CD4-positive, alpha-beta T cell treated with Interleukin-15 for 4 hours (primary cell): ENCODE measurements around the gene ERN1.

Experiments
- DNase-seq: peaks from one replicate; pipeline ENCODE4 v3.0.0-alpha.2; 2020; ENCODE audit warnings: low spot score

The ERN1 gene

GRCh38 chr17:64109400-64109799 lies 20.5 kb downstream of the ERN1 start:
- DNase-seq, result no peak

- no peak for DNase-seq
These were observed 22.3 kb downstream of the ERN1 start for GRCh38 chr17:64107500-64108236.

GRCh38 chr17:64106918-64107317 lies 23.0 kb downstream of the ERN1 start:
- no peak for DNase-seq

DNA sequence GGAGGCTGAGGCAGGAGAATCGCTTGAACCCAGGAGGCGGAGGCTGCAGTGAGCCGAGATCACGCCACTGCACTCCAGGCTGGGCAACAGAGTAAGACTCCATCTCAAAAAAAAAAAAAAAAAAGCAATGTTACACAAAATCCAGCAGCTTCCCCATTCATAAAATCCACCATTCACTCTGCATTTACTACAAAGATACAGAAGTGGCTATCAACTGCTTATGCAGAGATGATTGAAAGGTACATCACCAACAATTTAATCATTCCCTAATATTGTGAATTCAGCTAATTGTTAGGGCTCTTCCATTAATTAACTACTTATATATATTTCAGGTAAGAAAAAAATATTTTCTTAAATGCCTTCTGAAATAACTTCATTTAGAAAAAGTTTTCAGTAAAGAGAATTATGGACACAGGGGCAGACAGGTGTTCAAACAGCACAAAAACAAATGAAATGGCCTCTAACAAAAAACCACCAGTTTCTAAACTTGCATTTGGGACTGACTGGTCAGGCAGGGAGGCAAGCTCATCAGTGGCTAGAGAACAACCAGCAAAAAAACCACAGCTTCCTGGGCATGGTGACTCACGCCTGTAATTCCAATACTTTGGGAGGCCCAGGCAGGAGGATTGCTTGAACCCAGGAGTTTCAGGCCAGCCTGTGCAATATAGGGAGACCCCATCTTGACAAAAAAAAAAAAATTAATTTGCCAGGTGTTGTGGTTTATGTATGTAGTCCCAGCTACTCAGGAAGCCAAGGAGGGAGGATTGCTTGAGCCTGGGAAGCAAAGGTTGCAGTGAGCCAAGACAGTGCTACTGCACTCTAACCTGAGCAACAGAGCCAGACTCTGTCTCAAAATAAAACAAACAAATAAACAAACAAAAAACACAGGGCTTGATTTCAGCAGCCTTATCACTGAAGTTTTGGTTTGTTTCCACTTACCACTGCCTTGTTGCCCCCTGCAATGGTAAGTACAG lies 26.3 kb downstream of the ERN1 start:
- DNase-seq, result no peak

DNA sequence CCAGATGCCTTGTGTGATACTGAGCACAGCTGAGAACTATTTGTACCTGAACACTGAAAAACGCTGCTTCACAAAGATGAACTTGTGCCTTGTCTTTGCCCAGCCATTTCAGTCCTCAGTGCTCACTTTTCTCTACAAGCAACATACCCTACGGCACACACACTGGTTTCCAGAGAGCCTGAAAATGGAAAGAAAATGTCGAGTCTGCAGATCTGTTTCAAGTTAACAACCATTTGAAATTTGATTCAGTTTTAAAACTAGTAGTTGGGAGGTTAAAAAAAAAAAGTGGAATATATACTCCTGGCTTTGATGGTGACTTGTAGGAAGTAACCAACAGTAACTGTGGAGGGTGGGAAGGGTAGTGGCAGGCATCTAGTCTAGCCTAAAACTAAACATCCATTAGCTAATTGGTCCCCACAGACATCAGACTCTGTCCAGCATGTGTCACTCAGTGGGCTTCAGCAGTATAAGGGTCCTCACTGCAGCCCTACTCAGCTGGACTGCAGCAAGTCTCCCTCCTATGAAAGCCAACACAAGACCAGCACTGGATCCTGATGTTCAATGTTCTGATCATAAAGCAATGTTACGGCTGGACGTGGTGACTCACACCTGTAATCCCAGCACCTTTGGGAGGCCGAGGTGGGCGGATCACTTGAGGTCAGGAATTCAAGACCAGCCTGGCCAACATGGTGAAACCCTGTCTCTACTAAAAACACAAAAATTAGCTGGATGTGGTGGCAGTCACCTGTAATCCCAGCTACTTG lies 27.1 kb downstream of the ERN1 start:
- DNase-seq, result no peak

- DNase-seq, result no peak
These were observed 30.4 kb downstream of the ERN1 start for GRCh38 chr17:64099543-64099942.

DNA sequence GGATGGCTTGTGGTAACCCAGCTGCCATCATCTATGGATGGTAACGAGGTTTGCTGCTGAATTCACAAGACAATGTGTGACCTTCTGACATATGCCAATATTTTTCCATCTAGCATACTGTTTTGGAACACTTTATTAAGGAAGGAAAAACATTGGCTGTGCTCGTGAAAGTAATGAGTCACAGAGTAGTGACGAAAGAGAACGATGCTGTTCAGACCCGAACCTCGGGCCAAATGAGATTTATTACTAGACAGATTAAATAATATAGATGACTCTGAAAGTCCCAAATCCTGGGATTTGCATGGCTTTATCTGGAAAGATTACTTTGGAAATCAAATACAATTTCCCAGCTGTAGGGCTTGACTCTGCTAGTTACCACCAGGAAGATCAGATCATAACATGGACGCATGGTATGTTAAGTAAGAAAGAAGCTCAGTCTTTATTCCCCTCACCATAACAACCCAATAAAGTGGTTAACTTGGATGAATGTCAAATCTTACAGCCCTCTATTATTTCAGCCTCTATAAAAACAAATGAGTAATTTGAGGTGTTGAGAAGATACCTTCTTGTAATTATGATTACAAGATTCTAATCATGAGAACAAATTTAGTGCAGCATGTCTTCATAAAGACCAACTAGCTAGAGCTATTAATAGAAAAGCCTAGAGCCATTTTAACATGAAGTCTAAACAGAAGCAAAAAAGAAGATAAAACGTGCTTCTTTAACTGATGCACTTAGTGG lies 32.6 kb downstream of the ERN1 start:
- no peak for DNase-seq

- DNase-seq, result no peak
These were observed 33.9 kb downstream of the ERN1 start for GRCh38 chr17:64096037-64096436.

GRCh38 chr17:64095144-64095882 lies 34.6 kb downstream of the ERN1 start:
- DNase-seq, result peak; percentile 31

DNA sequence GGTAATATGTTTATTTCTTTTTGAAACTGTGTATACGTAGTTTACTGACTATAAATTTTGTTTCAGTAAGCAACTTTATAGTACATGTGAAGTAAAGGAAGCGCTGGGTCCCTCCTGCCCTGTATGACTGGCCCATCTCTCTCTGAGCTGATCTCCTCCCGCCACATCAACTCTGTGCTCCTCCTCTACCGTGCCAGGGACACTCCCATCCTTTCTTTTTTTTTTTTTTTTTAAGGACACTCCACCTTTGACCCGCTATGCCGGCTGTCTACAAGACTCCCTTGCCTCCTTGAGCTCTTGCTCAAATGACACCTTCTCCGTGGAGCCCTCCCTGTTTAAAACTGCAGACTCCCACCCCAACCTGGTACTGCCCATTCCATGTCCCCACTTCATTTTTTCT lies 35.5 kb downstream of the ERN1 start:
- DNase-seq, result no peak

DNA sequence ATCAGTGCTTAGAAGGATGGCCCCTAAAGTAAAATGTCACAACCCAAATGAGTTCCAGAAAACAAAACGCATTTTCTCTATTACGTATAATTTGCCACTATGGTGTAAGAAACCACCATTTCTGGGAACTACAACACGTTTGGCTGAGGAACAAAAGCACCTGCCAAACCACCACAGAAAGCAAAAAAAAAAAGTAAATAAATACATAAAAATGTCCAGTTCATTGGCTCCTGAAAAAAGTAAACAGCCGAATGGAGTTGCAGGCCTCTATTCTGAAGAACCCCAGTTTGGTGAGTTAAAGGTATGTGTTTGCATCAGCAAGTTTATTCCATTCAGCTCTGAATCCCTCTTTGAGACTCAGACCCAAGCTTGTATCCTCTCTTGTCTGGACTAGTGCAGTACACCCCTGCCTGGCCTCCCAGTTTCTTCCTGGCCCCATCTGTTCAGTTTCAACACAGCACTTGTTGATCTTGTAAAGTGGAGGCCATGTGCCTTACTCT lies 36.9 kb downstream of the ERN1 start:
- DNase-seq, result no peak

- no peak for DNase-seq
These were observed 37.8 kb downstream of the ERN1 start for GRCh38 chr17:64092113-64092512.

- no peak for DNase-seq
These were observed 38.4 kb downstream of the ERN1 start for GRCh38 chr17:64091571-64091970.

DNA sequence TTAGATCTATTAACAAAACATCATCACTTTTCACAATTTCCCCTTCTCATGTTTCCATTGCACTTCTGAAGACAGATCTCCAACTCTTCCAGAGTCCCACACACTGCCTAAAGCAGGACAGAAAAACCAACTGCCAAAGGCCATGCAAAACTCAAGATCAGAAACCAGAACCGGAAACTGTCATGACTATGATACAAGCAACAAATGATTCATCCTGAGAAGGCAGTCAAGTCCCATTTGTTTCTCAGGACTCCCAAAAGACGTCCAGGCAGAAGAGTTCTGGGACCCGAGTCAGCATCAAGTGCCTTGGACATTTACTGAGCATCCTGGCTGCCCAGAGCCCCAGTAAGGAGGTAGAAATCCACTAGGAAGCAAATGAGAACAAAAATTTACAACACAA lies 38.8 kb downstream of the ERN1 start:
- peak; percentile 39 for DNase-seq

DNA sequence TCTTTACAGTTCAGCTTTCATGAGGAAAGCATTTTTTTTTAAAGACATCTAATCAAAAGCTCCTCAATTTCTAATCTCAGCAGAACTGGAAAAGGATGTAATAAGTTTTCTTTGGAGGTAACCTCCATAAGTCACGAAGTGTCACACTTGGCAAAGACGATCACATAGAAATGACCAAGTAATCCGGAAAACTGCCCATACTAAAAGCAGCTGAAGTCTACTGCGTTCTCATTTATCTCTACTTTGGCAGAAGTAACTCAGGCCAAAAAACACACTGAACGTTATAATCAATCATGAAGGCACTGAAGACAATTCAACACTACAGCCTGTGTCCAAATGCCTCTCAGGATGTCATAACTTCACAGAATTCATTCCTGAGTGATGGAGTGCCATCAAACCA lies 39.8 kb downstream of the ERN1 start:
- DNase-seq, result no peak

DNA sequence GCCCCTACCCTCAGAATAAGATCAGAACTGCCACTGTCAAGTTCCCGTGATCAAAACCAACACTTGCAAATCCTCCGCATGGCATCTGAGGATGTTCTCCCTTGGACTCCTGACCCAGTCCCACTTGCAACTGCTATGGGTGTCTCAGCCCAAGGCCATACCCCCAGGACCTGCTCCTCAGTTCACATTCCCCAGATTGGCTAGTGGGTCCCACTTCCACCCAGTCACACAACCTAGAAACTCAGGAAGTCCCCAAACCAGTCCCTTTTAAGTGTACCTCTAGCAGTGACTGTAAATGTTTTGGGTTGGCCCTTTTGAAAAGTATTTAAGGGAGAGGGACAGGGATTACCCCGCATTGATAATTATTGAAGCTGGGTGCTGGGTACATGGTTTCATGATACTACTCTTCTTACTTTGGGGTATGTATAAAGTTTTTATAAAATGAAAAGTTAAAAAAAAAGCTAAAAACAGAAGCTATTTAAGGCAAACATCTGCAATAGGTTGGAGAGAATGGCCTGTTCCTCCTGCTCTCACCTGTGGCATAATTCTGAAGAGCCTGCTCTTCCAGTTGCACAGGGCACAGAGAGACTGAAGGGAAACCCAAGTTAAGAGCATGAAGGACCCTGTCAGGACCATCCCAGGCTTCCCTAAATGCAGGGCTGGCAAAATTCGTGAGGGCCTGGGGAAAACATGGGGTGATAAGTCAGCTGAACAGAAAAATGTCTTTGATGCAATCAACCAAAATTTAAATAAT lies 42.5 kb downstream of the ERN1 start:
- DNase-seq, result no peak

GRCh38 chr17:64085650-64086005 lies 44.3 kb downstream of the ERN1 start:
- DNase-seq, result no peak

DNA sequence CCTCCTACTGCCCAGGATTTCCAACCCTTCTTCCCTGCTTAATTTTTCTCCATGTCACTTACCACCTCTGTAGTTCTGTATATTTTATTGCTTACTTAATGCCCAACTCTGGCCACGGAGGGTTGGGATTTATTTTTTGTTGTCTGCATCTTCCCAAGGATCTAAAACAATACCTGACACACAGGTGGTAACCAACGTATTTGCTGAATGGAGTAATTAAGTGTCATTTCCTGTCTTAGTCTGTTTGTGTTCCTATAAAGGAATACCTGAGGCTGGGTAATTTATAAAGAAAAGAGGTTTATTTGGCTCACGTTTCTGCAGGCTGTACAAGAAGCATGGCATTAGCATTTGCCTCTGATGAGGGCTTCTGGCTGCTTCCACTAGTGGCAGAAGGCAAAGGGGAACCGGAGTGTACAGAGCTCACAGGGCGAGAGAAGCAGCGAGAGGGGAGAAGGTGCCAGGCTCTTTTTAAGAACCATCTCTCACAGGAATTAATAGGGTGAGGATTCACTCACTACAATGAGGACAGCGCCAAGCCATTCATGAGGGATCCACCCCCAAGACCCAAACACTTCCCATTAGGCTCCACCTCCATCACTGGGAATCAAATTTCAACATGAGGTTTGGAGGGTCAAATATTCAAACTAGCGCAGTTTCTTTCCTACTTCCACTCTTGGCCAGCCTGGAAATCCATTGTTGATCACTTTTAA lies 44.8 kb downstream of the ERN1 start:
- no peak for DNase-seq

DNA sequence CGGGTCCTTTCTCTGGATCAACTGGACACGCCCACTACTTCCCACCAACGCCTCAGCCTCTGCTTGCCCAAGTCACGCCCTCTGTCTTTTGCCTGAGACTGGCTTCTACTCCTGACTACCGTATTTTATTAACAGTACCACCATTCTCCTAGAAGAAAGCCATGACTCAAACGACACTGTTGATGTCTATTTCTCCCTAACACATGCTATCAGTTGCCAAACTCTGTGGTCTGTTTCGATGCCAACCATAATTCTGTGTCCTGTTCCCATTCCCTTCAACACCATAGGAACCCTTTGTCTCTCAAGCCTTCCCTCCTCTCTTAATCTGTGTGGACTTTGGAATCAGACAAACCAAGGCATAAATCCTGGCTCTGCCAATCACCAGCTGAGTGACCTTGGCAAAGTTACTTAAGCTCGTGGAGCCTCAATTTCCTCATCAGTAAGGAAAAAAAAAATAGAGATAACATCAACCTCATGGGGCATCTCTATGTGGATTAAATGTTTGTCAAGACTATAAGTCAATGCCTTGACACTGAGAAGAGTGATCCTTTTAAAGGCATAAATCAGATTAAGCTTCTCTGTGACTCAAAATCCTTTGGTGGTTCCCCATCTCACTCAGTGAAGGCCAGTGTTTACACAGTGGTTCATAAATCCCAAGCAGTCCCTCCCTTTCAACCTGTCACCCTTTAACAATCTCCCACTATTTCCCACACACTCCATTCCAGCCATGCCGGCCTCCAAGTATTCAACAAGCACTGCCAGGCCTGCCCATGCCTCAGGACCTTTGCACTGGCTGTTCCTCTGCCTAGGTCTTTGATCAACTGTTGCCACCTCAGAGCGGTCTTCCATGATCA lies 45.6 kb downstream of the ERN1 start:
- DNase-seq, result no peak
